T-cell (primary cell): ENCODE results near the gene GPR33. TPM values are rescaled to one million over a fixed set of nuclear protein-coding genes. Genes with fewer than 3 reads are reported as not detected.
"Not testable (repeated sequence)": the region's sequence is repeated elsewhere in the genome, so short reads cannot be mapped to it uniquely, and the experiment has no call there.

ENCODE experiments used
- ATAC-seq, 4 experiments: fragments of 200-7000 bp in 3 of 4; fragments of 150-1000 bp in 1 of 4; cut with Tn5 transposase; replicated peaks in 1 of 4; 1 replicate in 3 of 4; 2 replicates in 1 of 4; pipeline ENCODE4 v1.10.0; 2021; ENCODE audit warnings: moderate library complexity in 3 of 4, mild to moderate bottlenecking in 2 of 4, moderate number of reproducible peaks in 1 of 4
- CTCF ChIA-PET, 2 donors: fragments of 300-600 bp; sonication (Branson Sonifier 250); formaldehyde crosslinking; loops; one replicate each; lab custom pipeline; 2022; ENCODE audit warnings: antibody characterized with exemption in 2 of 2; lab: Charles Lee
- POLR2A ChIA-PET, 2 donors: fragments of 300-600 bp; sonication (Branson Sonifier 250); formaldehyde crosslinking; loops; one replicate each; lab custom pipeline; 2022; ENCODE audit warnings: antibody characterized with exemption in 2 of 2; lab: Charles Lee
- DNase-seq, 35 experiments: peaks; one replicate each; pipeline versions ENCODE4 v3.0.0 to v3.0.0-alpha.2; 2013 to 2023
- H3K27ac ChIP-seq: one replicate; pipeline ENCODE4 v1.5.1; 2013; ENCODE audit warnings: low read length
- H3K27me3 ChIP-seq, 2 experiments: replicated peaks in 1 of 2; 1 replicate in 1 of 2; 2 replicates in 1 of 2; pipeline versions ENCODE4 v1.6.1 to v1.7.0; 2013; ENCODE audit warnings: low read length in 1 of 2, mixed read lengths in 1 of 2; ENCODE audit not compliant: control insufficient read depth in 2 of 2, insufficient read depth in 2 of 2; ENCODE audit errors: extremely low read depth in 1 of 2
- H3K36me3 ChIP-seq, 2 donors: 1 replicate in 1 of 2; 2 replicates in 1 of 2; pipeline versions ENCODE4 v1.6.1 to v1.7.0; 2013; ENCODE audit warnings: low read length in 1 of 2; ENCODE audit not compliant: control insufficient read depth in 2 of 2, insufficient read depth in 1 of 2; ENCODE audit errors: extremely low read depth in 1 of 2
- H3K4me1 ChIP-seq, 2 experiments: 1 replicate in 1 of 2; 2 replicates in 1 of 2; pipeline versions ENCODE4 v1.6.1 to v1.7.0; 2013; ENCODE audit warnings: low read length in 2 of 2, mixed read lengths in 1 of 2; ENCODE audit not compliant: insufficient read depth in 2 of 2, control insufficient read depth in 1 of 2; ENCODE audit errors: extremely low read depth in 1 of 2
- H3K4me3 ChIP-seq, 2 donors: 1 replicate in 1 of 2; 2 replicates in 1 of 2; pipeline versions ENCODE4 v1.5.1 to v1.7.0; 2013; ENCODE audit warnings: mild to moderate bottlenecking in 2 of 2, low read length in 1 of 2, moderate library complexity in 1 of 2; ENCODE audit not compliant: control insufficient read depth in 1 of 2; ENCODE audit errors: extremely low read depth in 1 of 2
- H3K9me3 ChIP-seq: 2 replicates; pipeline ENCODE4 v1.7.0; 2013
- H3K27ac Mint-ChIP-seq, 2 donors: one replicate each; pipeline ENCODE4 v1.8.0; 2020 to 2021; ENCODE audit warnings: mild to moderate bottlenecking in 2 of 2, mixed read lengths in 2 of 2
- H3K27me3 Mint-ChIP-seq, 2 donors: one replicate each; pipeline ENCODE4 v1.8.0; 2021 to 2022; ENCODE audit warnings: mixed read lengths in 2 of 2
- H3K36me3 Mint-ChIP-seq: one replicate; pipeline ENCODE4 v1.8.0; 2021; ENCODE audit warnings: mixed read lengths
- H3K4me1 Mint-ChIP-seq, 3 donors: one replicate each; pipeline ENCODE4 v1.8.0; 2020 to 2022; ENCODE audit warnings: mixed read lengths in 3 of 3, mild to moderate bottlenecking in 1 of 3
- H3K4me3 Mint-ChIP-seq, 3 donors: one replicate each; pipeline ENCODE4 v1.8.0; 2020 to 2022; ENCODE audit warnings: mild to moderate bottlenecking in 3 of 3, mixed read lengths in 3 of 3, moderate library complexity in 3 of 3
- H3K9me3 Mint-ChIP-seq, 3 donors: one replicate each; pipeline ENCODE4 v1.8.0; 2020 to 2022; ENCODE audit warnings: mixed read lengths in 3 of 3
- whole genome bisulfite sequencing: methylation state at CpG from one replicate; pipeline ENCODE4 v1.1.5; 2013; ENCODE audit warnings: missing lambda C conversion rate; ENCODE audit not compliant: insufficient coverage; 5-methylcytosine and 5-hydroxymethylcytosine counted together
- total RNA-seq, 35 experiments: library from RNA in 6 of 35; stranded (reverse) in 6 of 35; fragments of 120-200 nt in 1 of 35; gene quantifications; one replicate each; pipeline versions ENCODE4 v1.2.1 to v1.2.4 and lab custom pipeline; 2013 to 2026

GPR33 gene
- total RNA-seq, 5 donors from 2014 or later (not counting 1 experiment from before 2014, with no cell fraction given): not detected

DNA sequence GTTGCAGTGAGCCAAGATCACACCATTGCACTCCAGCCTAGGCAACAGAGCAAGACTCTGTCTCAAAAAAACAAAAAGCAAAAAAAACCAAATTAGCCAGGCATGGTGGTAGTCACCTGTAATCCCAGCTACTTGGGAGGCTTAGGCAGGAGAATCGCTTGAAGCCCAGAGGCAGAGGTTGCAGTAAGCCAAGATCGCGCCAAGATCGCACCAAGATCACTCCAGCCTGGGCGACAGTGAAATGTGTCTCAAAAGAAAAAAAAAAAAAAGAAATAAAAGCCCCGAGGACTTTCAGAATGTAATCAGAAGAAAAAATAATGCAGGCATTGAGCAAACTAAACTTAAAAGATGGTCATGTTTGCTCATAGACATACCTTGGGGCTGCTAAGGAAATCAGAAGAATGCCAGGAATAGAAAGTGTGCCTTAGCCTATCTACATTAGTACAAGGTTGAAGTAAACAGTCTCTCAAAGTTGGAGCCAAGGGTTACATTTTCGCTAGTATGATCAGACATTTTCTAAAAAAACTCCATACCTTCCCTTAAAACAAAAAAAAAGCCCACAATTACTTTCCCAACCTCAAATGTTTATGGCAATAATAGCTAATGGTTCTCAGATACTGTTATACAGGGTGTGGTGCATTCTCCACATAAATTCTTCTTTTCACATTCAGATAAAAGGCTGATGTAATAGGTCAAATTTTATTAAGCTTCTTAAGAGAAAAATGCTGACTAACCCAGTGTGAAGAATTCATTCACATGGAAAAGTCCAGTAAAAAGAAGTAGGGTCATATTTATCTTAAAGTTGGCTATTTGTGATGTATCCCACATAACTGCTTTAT, 46.3 kb downstream of the GPR33 start:
- Histone ChIP-seq H3K9me3 (no peaks in the 10 kb centered on the region), H3K4me1 (no peaks in the 10 kb centered on the region), H3K4me3 (no peak overlapping the region), H3K36me3 (no peaks in the 10 kb centered on the region), H3K27me3 (no peaks in the 10 kb centered on the region), H3K27ac (no peak overlapping the region)
- 100% methylated on average over 1 of the region's 7 CpGs for WGBS
- Mint-ChIP-seq H3K4me3 (no peak overlapping the region), H3K36me3 (peaks cover 31% of the 10 kb centered on the region), H3K9me3 (peaks cover 0 to 4% (median 3%) of the 10 kb centered on the region in 3 donors), H3K27ac (no peak overlapping the region), H3K27me3 (no peaks in the 10 kb centered on the region), H3K4me1 (no peaks in the 10 kb centered on the region)
- ChIA-PET CTCF (no interaction called here), POLR2A (no interaction called here)
- DNase-seq (no peak), ATAC-seq (no peak)

DNA sequence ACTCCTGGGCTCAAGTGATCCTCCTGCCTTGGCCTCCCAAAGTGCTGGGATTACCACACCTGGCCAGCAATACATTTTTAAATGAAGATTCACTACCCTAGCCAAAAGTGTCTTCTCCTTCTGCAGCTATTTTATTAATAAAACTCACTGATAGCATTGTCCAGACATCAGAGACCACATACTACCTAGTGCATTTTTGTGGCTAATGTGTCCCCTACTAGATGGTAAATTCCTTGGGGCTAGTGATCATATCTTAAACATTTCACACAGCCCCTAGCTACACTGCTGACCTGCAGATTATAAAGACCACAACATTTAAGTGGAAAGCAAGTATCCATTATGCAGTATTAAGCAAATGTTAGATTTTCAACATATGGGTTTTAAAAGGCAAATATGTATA, 47.6 kb downstream of the GPR33 start:
- CTCF ChIA-PET: no interaction called here
- DNase-seq: no peak
- H3K4me3 ChIP-seq: no peak overlapping the region

DNA sequence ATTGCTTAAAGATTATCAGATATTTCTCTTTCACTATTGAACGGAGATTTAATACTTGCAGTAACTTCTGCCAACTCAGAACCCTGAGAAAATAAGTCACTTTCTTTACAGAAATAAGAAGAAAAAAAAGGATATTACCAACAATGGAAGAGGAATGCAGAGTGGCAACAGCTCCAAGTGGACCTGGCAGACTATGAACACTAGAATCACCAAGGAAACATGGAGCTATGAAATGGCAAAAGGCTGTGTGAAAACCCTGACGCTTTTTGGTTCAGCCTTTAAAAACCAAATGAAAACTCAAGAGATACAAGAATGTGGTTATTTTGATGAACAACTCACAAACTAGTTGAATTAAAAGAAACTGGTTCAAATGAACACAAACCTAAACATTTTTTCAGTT, 48.3 kb downstream of the GPR33 start:
- Mint-ChIP-seq H3K4me3 (no peak overlapping the region), H3K36me3 (peaks cover 23% of the 10 kb centered on the region), H3K9me3 (peaks cover 0 to 4% (median 3%) of the 10 kb centered on the region in 3 donors), H3K4me1 (no peaks in the 10 kb centered on the region), H3K27me3 (no peaks in the 10 kb centered on the region), H3K27ac (no peak overlapping the region)
- ChIA-PET CTCF (no interaction called here), POLR2A (interaction anchor here (0.6 kb wide), 2 partner anchors 284 to 309 kb away, joined by 4 to 6 read pairs; no protein-coding TSS in a partner anchor)
- DNase-seq (no peak), ATAC-seq (no peak)
- no CpG with 5 or more reads among the region's 2 CpGs for WGBS
- H3K36me3 ChIP-seq: no peaks in the 10 kb centered on the region
- H3K27me3 ChIP-seq: no peaks in the 10 kb centered on the region
- no peaks in the 10 kb centered on the region for H3K4me1 ChIP-seq
- H3K27ac ChIP-seq: no peak overlapping the region
- H3K9me3 ChIP-seq: no peaks in the 10 kb centered on the region
- no peak overlapping the region for H3K4me3 ChIP-seq

More for the DNA sequence above, 47.6 kb downstream of the GPR33 start:
- no peak overlapping the region for H3K27ac ChIP-seq
- Mint-ChIP-seq H3K4me1 (no peaks in the 10 kb centered on the region), H3K9me3 (peaks cover 0 to 4% (median 3%) of the 10 kb centered on the region in 3 donors), H3K4me3 (no peak overlapping the region), H3K36me3 (peaks cover 23% of the 10 kb centered on the region), H3K27ac (no peak overlapping the region), H3K27me3 (no peaks in the 10 kb centered on the region)
- H3K4me1 ChIP-seq: no peaks in the 10 kb centered on the region
- ATAC-seq: no peak
- no peaks in the 10 kb centered on the region for H3K9me3 ChIP-seq
- no peaks in the 10 kb centered on the region for H3K36me3 ChIP-seq
- POLR2A ChIA-PET: interaction anchor here (0.6 kb wide), 2 partner anchors 285 to 309 kb away, joined by 4 to 6 read pairs; no protein-coding TSS in a partner anchor
- H3K27me3 ChIP-seq: no peaks in the 10 kb centered on the region

DNA sequence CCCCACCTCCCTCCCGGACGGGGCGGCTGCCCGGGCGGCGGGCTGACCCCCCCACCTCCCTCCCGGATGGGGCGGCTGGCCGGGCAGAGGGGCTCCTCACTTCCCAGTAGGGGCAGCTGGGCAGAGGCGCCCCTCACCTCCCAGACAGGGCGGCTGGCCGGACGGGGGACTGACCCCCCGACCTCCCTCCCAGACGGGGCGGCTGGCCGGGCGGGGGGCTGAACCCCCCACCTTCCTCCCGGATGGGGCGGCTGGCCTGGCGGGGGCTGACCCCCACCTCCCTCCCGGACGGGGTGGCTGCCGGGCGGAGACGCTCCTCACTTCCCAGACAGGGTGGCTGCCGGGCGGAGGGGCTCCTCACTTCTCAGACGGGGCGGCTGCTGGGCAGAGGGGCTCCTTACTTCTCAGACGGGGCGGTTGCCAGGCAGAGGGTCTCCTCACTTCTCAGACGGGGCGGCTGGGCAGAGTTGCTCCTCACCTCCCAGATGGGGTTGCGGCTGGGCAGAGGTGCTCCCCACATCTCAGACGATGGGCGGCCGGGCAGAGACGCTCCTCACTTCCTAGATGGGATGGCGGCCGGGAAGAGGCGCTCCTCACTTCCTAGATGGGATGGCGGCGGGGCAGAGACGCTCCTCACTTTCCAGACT, 50.7 kb downstream of the GPR33 start:
- H3K4me1 ChIP-seq, H3K4me1 Mint-ChIP-seq, H3K4me3 Mint-ChIP-seq, H3K9me3 ChIP-seq, H3K27ac ChIP-seq, H3K27ac Mint-ChIP-seq, H3K36me3 ChIP-seq, H3K27me3 Mint-ChIP-seq, DNase-seq, H3K9me3 Mint-ChIP-seq, POLR2A ChIA-PET, CTCF ChIA-PET, ATAC-seq, H3K4me3 ChIP-seq, H3K27me3 ChIP-seq: not testable (repeated sequence)
- peaks cover 28% of the 10 kb centered on the region for H3K36me3 Mint-ChIP-seq
- 93% methylated on average over 3 of the region's 45 CpGs for WGBS

DNA sequence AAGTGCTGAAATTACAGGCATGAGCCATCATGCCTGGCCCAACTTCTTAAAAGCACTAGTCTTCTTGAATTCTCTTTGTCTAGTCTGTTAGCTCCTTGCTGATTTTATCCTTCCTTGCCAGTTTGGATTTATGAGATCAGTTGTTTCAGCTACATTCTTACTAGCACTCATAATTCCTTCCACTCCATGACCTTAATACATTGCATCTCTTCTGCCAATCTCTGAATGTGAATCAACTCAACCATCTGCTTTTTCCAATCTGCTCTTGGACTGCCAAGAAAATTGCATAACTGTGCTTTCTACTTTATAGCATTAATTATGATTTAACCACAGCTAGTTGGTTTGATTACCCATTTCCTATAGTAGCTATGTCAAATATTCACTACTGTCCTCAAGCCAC, 52.6 kb downstream of the GPR33 start:
- Mint-ChIP-seq H3K4me1 (no peaks in the 10 kb centered on the region), H3K9me3 (peaks cover 5 to 7% (median 6%) of the 10 kb centered on the region in 3 donors), H3K27ac (no peak overlapping the region), H3K27me3 (no peaks in the 10 kb centered on the region), H3K4me3 (no peak overlapping the region), H3K36me3 (peaks cover 37% of the 10 kb centered on the region)
- DNase-seq (no peak), ATAC-seq (no peak)
- no peaks in the 10 kb centered on the region for H3K36me3 ChIP-seq
- POLR2A ChIA-PET: no interaction called here
- H3K4me1 ChIP-seq: no peaks in the 10 kb centered on the region
- H3K27me3 ChIP-seq: no peaks in the 10 kb centered on the region
- CTCF ChIA-PET: no interaction called here
- H3K27ac ChIP-seq: no peak overlapping the region
- H3K9me3 ChIP-seq: no peaks in the 10 kb centered on the region
- H3K4me3 ChIP-seq: no peak overlapping the region
